Endothelial cell (in vitro differentiated cells): ENCODE measurements around the gene ADGRG3. TPM values are rescaled to one million over a fixed set of nuclear protein-coding genes. Genes with fewer than 3 reads are reported as not detected.

Experiments used
- DNase-seq: peaks from one replicate; pipeline ENCODE4 v3.0.0; 2021; ENCODE audit warnings: low spot score
- H3K27ac Mint-ChIP-seq: one replicate; pipeline ENCODE4 v1.8.0; 2021; ENCODE audit warnings: mixed read lengths, inconsistent platforms; ENCODE audit not compliant: unreplicated experiment
- H3K27me3 Mint-ChIP-seq: one replicate; pipeline ENCODE4 v1.8.0; 2021; ENCODE audit warnings: mild to moderate bottlenecking, moderate library complexity, mixed read lengths, inconsistent platforms; ENCODE audit not compliant: unreplicated experiment
- H3K36me3 Mint-ChIP-seq: one replicate; pipeline ENCODE4 v1.8.0; 2021; ENCODE audit warnings: mild to moderate bottlenecking, low read depth, mixed read lengths, inconsistent platforms; ENCODE audit not compliant: unreplicated experiment
- H3K4me1 Mint-ChIP-seq: one replicate; pipeline ENCODE4 v1.8.0; 2021; ENCODE audit warnings: mild to moderate bottlenecking, mixed read lengths, inconsistent platforms; ENCODE audit not compliant: unreplicated experiment
- H3K4me3 Mint-ChIP-seq: one replicate; pipeline ENCODE4 v1.8.0; 2021; ENCODE audit warnings: mild to moderate bottlenecking, mixed read lengths, inconsistent platforms; ENCODE audit not compliant: unreplicated experiment
- H3K9me3 Mint-ChIP-seq: one replicate; pipeline ENCODE4 v1.8.0; 2021; ENCODE audit warnings: mixed read lengths, inconsistent platforms; ENCODE audit not compliant: unreplicated experiment
- total RNA-seq: library from RNA; stranded (reverse); fragmentation: NEBNext Ultra II Directional; extraction: Animal tissue kit (Norgen Biotek cat#: 25700); gene quantifications from one replicate; pipeline ENCODE4 v1.2.1, GENCODE V29; 2021; ENCODE audit not compliant: unreplicated experiment
- TF ChIP-seq, protein P1 (sequence below): fragments of 200-600 bp; sonication (generic); IDR thresholded peaks from one replicate; pipeline ENCODE4 v1.5.0; 2021; ENCODE audit warnings: antibody characterized with exemption; ENCODE audit not compliant: unreplicated experiment

ADGRG3 gene
- total RNA-seq, 1 donor from 2014 or later, result 0.31 TPM

DNA sequence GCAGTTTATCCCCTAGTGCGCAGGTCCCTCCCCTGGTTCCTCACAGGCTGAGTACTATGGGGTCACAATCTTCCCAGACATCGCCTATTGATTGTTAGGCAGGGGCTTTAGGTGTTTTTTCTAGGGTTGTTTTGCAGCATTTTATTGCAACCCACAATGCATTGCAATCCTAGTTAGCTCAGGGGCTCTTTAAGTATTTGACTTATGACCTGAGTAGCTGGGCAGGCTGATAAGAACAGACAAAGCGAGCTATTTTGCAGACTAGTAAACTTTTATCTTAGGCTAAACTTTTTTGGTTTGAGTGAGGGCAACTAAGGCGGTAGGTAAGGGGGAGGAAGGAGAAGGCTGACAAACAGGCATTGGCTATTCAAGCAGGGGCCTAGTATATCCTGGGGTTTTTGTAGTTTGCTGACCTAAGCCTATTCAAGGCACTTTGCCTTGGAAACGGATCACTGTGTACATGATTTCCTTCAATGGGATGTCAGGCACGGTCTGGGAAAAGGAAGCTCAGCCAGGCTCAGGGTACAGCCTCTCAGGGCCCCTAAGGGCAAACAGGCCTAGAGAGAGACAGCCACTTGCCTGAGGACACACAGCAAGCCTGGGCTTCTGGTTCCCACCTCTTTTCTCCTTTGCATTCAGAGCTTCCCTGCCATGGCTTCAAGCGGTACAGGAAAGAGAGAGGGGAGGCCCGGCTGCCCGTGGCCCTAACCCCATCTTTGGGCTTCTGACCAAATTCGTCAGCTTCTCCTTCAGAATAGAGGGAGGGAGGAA lies 32.9 kb downstream of the ADGRG3 start:
- peaks cover 14% of the 10 kb centered on the region for H3K4me1 Mint-ChIP-seq
- H3K27ac Mint-ChIP-seq, result peak overlapping the region; percentile 66
- DNase-seq, result no peak
- TF ChIP-seq, protein P1, sequence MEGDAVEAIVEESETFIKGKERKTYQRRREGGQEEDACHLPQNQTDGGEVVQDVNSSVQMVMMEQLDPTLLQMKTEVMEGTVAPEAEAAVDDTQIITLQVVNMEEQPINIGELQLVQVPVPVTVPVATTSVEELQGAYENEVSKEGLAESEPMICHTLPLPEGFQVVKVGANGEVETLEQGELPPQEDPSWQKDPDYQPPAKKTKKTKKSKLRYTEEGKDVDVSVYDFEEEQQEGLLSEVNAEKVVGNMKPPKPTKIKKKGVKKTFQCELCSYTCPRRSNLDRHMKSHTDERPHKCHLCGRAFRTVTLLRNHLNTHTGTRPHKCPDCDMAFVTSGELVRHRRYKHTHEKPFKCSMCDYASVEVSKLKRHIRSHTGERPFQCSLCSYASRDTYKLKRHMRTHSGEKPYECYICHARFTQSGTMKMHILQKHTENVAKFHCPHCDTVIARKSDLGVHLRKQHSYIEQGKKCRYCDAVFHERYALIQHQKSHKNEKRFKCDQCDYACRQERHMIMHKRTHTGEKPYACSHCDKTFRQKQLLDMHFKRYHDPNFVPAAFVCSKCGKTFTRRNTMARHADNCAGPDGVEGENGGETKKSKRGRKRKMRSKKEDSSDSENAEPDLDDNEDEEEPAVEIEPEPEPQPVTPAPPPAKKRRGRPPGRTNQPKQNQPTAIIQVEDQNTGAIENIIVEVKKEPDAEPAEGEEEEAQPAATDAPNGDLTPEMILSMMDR, result no peak
- H3K4me3 Mint-ChIP-seq, result no peak overlapping the region
- peaks cover 6% of the 10 kb centered on the region for H3K27me3 Mint-ChIP-seq
- H3K36me3 Mint-ChIP-seq, result no peaks in the 10 kb centered on the region
- H3K9me3 Mint-ChIP-seq, result no peaks in the 10 kb centered on the region

DNA sequence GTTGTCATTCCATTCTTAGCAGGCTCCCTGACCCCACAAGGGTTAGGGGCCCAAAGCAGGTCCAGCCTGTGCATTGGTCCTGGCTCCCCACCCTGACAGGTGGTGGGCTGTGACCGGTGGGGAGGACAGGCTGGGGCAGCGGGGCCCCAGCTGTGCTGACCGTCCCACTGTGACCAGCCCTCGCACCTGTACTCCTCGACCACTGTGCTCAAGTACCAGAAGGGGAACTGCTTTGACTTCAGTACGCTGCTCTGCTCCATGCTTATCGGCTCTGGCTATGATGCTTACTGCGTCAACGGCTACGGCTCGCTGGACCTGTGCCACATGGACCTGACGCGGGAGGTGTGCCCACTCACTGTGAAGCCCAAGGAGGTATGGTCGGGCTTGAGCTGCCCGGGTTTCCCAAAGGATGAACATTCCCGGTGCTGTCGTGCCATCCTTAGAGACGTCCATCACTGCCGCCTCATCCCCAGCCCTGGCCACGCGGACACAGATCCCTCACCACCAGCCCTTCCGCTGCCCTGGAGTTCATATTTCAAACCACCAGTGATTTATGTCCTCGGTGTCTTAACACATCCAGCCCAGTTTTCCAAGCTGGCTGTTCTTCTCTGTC lies 33.8 kb downstream of the ADGRG3 start:
- no peaks in the 10 kb centered on the region for H3K9me3 Mint-ChIP-seq
- peak overlapping the region; percentile 67 for H3K27ac Mint-ChIP-seq
- DNase-seq, result no peak
- H3K4me3 Mint-ChIP-seq, result no peak overlapping the region
- H3K27me3 Mint-ChIP-seq, result peaks cover 6% of the 10 kb centered on the region
- H3K4me1 Mint-ChIP-seq, result peaks cover 14% of the 10 kb centered on the region
- TF ChIP-seq, protein P1, result no peak
- H3K36me3 Mint-ChIP-seq, result no peaks in the 10 kb centered on the region

DNA sequence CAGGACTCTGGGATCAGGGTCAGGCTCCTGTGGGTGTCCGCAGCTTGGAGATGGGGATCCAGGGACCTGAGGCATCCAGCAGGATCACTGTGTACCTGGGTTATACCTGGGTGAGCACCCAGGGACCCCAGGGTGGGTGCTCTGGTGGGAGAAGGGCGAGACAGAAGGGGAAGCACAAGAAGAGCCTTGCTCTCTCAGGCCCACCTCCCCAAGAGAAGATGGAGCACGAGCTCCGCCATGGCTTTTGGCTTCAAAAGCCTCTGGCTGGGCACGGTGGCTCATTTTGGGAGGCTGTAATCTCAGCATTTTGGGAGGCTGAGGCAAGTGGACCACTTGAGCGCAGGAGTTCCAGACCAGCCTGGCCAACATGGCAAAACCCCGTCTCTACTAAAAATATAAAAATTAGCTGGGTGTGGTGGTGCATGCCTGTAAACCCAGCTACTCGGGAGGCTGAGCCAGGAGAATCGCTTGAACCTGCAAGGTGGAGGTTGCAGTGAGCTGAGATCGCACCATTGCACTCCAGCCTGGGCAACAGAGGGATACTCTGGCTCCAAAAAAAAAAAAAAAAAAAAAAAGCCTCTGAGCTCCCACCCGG lies 35.4 kb downstream of the ADGRG3 start:
- no peak for DNase-seq
- Mint-ChIP-seq H3K36me3 (no peaks in the 10 kb centered on the region), H3K4me3 (no peak overlapping the region), H3K9me3 (no peaks in the 10 kb centered on the region), H3K27ac (no peak overlapping the region), H3K4me1 (peaks cover 14% of the 10 kb centered on the region), H3K27me3 (peaks cover 4% of the 10 kb centered on the region)
- TF ChIP-seq, protein P1, result no peak

DNA sequence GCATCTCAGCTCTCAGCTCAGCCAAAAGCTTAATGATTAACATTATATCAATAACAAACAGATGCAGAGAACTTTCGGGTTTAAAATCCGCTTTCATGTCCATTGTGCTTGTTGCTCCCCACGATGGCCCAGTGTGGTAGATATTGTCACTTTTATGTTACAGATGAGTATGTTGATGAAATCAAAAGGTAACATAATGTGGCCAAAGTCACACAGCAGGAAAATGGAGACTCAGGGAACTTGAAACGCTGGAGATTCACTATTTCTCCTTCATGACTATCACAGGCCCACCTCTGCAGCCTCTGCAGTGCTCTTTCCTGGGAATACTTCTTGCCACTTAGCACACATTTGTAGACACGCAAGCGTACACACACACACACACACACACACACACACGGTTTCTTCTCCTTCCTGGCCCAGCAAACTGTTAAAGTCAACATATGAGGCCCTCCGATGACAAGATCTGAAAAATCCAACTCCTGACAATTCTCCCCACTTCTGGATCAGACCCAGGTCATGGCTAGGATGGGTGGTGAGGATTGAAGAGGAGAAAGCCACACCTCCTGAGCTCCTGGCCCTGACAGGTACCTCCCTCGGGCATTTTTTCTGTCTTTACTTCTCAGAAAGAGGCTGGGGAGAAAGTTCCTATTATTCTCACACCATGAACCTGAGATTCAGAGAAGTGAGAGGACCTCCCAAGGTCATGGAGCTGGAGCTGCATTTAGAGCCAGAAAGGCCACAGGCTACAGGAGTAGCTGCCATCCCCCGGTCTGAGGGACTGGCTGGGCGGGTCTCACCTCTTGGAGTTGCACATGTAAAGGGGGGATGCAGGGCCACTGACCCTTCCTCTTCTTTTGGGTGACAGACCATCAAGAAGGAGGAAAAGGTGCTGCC lies 36.2 kb downstream of the ADGRG3 start:
- Mint-ChIP-seq H3K27ac (no peak overlapping the region), H3K4me1 (peaks cover 14% of the 10 kb centered on the region)
- TF ChIP-seq, protein P1, result no peak

More for the DNA sequence above, 36.2 kb downstream of the ADGRG3 start:
- no peak for DNase-seq
- Mint-ChIP-seq H3K4me3 (no peak overlapping the region), H3K36me3 (no peaks in the 10 kb centered on the region), H3K27me3 (peaks cover 4% of the 10 kb centered on the region), H3K9me3 (no peaks in the 10 kb centered on the region)
